NCI-H2081 treated with DMSO at 0.1 percent for 48 hours (cell line): ENCODE measurements around the gene ZBP1.

ENCODE experiments used
- DNase-seq: peaks from one replicate; lab custom pipeline; 2025; lab: John Stamatoyannopoulos, UW

The ZBP1 gene

GRCh38 chr20:57585466-57586213 lies 34.6 kb downstream of the ZBP1 start:
- no peak for DNase-seq

DNA sequence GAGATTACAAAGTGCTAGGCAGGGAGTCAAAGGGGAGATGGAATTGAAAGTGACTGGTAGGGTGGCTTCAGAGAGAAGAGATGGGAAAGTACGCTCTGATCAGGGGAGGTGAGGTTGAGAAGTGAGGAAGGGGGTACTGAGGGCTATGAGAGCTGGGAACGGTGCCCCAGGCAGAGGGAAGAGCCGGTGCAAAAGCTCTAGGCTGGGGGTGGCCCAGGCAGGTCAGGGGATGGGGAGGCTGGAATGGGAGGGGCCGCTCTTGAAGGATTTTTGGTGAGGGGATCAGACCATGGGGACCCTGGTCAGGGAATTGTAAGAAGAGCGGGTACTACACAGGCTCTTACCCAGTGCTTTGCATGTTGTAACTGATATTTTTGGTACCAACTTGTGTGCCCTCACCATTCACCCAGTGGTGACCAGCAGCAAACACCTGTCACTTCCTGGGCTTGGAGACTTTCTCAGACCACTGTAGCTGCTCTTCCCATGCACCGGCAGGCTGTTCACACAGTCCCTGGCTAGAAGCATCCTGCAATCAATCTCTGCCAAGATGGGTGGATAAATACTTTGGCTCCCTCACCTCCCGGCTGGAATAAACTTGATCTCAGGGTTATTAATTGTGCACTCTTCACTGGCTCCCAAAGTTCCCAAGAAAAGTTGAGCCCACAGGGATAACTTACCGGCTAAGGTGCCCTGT lies 35.3 kb downstream of the ZBP1 start:
- no peak for DNase-seq

GRCh38 chr20:57583289-57584257 lies 36.7 kb downstream of the ZBP1 start:
- DNase-seq, result no peak

- no peak for DNase-seq
Measured at GRCh38 chr20:57582432-57583288, 37.6 kb downstream of the ZBP1 start.

GRCh38 chr20:57582029-57582378 lies 38.2 kb downstream of the ZBP1 start:
- no peak for DNase-seq

- DNase-seq, result no peak
Measured at GRCh38 chr20:57581202-57582028, 38.8 kb downstream of the ZBP1 start.

GRCh38 chr20:57580478-57581201 lies 39.6 kb downstream of the ZBP1 start:
- no peak for DNase-seq

DNA sequence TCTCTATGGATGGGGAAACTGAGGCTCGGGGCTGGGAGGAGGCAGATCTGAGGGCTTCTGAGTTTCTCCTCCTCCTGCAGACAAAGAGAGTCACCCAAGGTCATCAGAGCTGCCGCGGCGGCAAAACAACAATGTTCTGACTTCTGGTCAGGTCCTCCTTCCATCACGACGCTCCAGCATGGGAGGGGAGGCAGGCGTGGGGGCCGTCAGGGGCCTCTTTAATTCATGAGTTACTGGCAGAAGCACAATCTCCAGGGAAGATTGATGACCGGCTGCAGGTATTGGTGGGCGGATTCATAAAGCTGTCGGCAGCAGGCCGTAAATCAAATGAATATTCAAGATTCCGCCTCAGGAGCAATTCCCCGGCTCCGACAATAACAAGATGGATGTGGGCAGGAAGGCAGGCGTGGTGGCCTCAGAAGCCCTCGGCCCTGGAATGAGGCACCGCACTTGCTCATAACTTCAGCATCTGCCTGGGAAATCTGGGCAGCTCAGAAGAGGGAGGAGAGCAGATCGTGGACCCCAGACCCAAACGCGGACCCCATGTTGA lies 40.3 kb downstream of the ZBP1 start:
- no peak for DNase-seq

- DNase-seq, result no peak
Measured at GRCh38 chr20:57579331-57579897, 40.8 kb downstream of the ZBP1 start.

GRCh38 chr20:57578476-57579165 lies 41.6 kb downstream of the ZBP1 start:
- DNase-seq, result no peak

GRCh38 chr20:57577679-57578475 lies 42.3 kb downstream of the ZBP1 start:
- DNase-seq, result no peak

GRCh38 chr20:57576617-57577550 lies 43.3 kb downstream of the ZBP1 start:
- DNase-seq, result no peak

DNA sequence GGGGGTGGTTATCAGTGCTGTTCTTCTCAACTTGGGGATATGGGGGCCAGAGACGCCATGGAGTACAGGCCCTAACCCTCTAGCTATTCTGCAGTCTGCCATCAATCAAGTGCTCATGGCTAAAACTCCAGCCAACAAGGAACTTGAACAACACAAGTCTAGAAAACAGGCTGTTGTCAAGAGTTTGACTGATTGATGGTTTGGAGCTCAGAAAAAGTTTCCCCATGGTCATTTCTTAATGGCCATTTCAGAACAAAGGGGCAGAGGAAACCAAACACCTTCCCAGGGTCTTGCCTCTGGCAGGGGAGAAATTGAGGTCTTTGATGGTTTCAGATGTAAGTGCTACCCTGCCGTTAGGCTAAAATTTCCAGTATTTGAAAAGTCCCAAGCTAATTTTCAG lies 44.2 kb downstream of the ZBP1 start:
- DNase-seq, result no peak

DNA sequence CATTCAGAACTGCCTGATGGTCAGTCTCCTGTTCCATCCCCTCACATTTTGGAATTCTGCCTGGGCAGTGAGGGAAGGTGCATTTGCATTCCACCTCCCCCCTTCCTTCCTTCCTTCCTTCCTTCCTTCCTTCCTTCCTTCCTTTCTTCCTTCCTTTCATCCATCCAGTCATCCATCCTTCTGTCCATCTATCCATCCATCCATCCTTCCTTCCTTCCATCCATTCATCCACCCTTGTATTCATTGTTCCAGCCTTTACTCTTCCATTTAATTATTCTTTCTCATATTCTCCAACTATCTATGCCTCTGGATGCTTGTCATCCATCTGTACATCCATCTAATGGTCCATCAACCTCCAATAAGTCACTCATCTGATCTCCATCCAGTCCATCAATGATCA lies 45.3 kb downstream of the ZBP1 start:
- DNase-seq, result no peak

- DNase-seq, result no peak
Measured at GRCh38 chr20:57573894-57574293, 46.3 kb downstream of the ZBP1 start.

- no peak for DNase-seq
Measured at GRCh38 chr20:57573242-57573641, 47.0 kb downstream of the ZBP1 start.
